Smooth muscle cell (in vitro differentiated cells): ENCODE data around the gene AFAP1. TPM values are rescaled to one million over a fixed set of nuclear protein-coding genes. Genes with fewer than 3 reads are reported as not detected.
A peak's percentile ranks its signal among the peaks of the same experiment; 100 is the strongest.

Source experiments
- DNase-seq: peaks from one replicate; lab custom pipeline; 2025; ENCODE audit not compliant: unreplicated experiment; lab: John Stamatoyannopoulos, UW
- H2AFZ ChIP-seq: fragments of 200-600 bp; sonication (generic); 2 replicates; pipeline ENCODE4 v1.6.0; 2016; ENCODE audit warnings: antibody characterized with exemption, low read depth, mild to moderate bottlenecking
- H3F3A ChIP-seq: fragments of 200-600 bp; sonication (generic); 2 replicates; pipeline ENCODE4 v1.6.0; 2017; ENCODE audit warnings: antibody characterized with exemption, low read depth
- H3K27ac ChIP-seq: fragments of 200-600 bp; sonication (generic); 2 replicates; pipeline ENCODE4 v1.5.1; 2016; ENCODE audit warnings: low read depth, mild to moderate bottlenecking
- H3K27me3 ChIP-seq: fragments of 200-600 bp; sonication (generic); 2 replicates; pipeline ENCODE4 v1.6.1; 2016; ENCODE audit warnings: low read depth, mild to moderate bottlenecking
- H3K36me3 ChIP-seq: fragments of 200-600 bp; sonication (generic); 2 replicates; pipeline ENCODE4 v1.5.1; 2016; ENCODE audit warnings: low read depth
- H3K4me1 ChIP-seq: fragments of 200-600 bp; sonication (generic); 2 replicates; pipeline ENCODE4 v1.5.1; 2016; ENCODE audit warnings: low read depth
- H3K4me2 ChIP-seq: fragments of 200-600 bp; sonication (generic); 2 replicates; pipeline ENCODE4 v1.6.0; 2016; ENCODE audit warnings: mild to moderate bottlenecking
- H3K4me3 ChIP-seq: fragments of 200-600 bp; sonication (generic); 2 replicates; pipeline ENCODE4 v1.5.1; 2016; ENCODE audit warnings: mild to moderate bottlenecking
- H3K79me2 ChIP-seq: fragments of 200-600 bp; sonication (generic); 2 replicates; pipeline ENCODE4 v1.6.0; 2016; ENCODE audit warnings: low read depth, mild to moderate bottlenecking
- H3K9ac ChIP-seq: fragments of 200-600 bp; sonication (generic); 2 replicates; pipeline ENCODE4 v1.6.0; 2016; ENCODE audit warnings: low read depth
- H3K9me3 ChIP-seq: fragments of 200-600 bp; sonication (generic); replicated peaks from 2 replicates; pipeline ENCODE4 v1.5.1; 2016; ENCODE audit warnings: low read depth
- H4K20me1 ChIP-seq: fragments of 200-600 bp; sonication (generic); 2 replicates; pipeline ENCODE4 v1.6.0; 2016; ENCODE audit warnings: low read depth
- CTCF ChIP-seq: fragments of 200-600 bp; sonication (generic); IDR thresholded peaks from 2 replicates; pipeline ENCODE4 v1.5.1; 2017; ENCODE audit warnings: borderline replicate concordance, mild to moderate bottlenecking, antibody characterized with exemption; ENCODE audit not compliant: insufficient read depth, poor library complexity, severe bottlenecking
- WGBS: methylation state at CpG from one replicate; pipeline ENCODE4 v1.1.7; 2016; ENCODE audit warnings: low lambda C conversion rate; 5-methylcytosine and 5-hydroxymethylcytosine counted together
- polyA plus RNA-seq: library from polyadenylated mRNA; unstranded; fragments of >200 nt; fragmentation: Nextera tagmentation; extraction: Ambion mirVana; gene quantifications from 2 replicates; pipeline ENCODE4 v1.2.1, GENCODE V29; 2016
- total RNA-seq: library from RNA; depleted of rRNA; stranded (reverse); fragments of >200 nt; gene quantifications from 2 replicates; pipeline ENCODE4 v1.2.3, GENCODE V29; 2014

AFAP1 gene
- total and polyA plus RNA-seq, 2 experiments from 2014 or later, result 12.6 to 24.8 TPM

GRCh38 chr4:7876201-7876875 is 63.3 kb downstream of the AFAP1 start:
- Histone ChIP-seq H3K36me3 (no peaks in the 10 kb centered on the region), H3K4me1 (no peaks in the 10 kb centered on the region), H3K27ac (peak overlapping the region; percentile 50), H3K79me2 (peaks cover 88% of the 10 kb centered on the region), H2AFZ (no peak overlapping the region), H3K9me3 (no peaks in the 10 kb centered on the region), H3K4me3 (no peak overlapping the region), H3K4me2 (peak overlapping the region; percentile 49), H4K20me1 (peaks cover 79% of the 10 kb centered on the region), H3K27me3 (no peaks in the 10 kb centered on the region), H3F3A (peaks cover 4% of the 10 kb centered on the region), H3K9ac (no peak overlapping the region)
- peak; percentile 39 for TF ChIP-seq CTCF
- WGBS, result 55% methylated on average over 15 of the region's 15 CpGs
- no peak for DNase-seq

GRCh38 chr4:7874838-7875237 is 64.8 kb downstream of the AFAP1 start:
- no peak overlapping the region for H3K9ac ChIP-seq
- H3K27me3 ChIP-seq, result no peaks in the 10 kb centered on the region
- DNase-seq, result no peak
- H3K4me3 ChIP-seq, result no peak overlapping the region
- no peak overlapping the region for H2AFZ ChIP-seq
- H3K27ac ChIP-seq, result no peak overlapping the region
- H4K20me1 ChIP-seq, result peaks cover 78% of the 10 kb centered on the region
- WGBS, result 93% methylated on average over 3 of the region's 3 CpGs
- H3K79me2 ChIP-seq, result peaks cover 79% of the 10 kb centered on the region
- H3F3A ChIP-seq, result peaks cover 4% of the 10 kb centered on the region
- H3K9me3 ChIP-seq, result no peaks in the 10 kb centered on the region
- H3K4me1 ChIP-seq, result no peaks in the 10 kb centered on the region
- H3K36me3 ChIP-seq, result no peaks in the 10 kb centered on the region
- no peak overlapping the region for H3K4me2 ChIP-seq
- TF ChIP-seq CTCF, result no peak

GRCh38 chr4:7873881-7874280 is 65.8 kb downstream of the AFAP1 start:
- 100% methylated on average over 1 of the region's 1 CpG for WGBS
- no peak for TF ChIP-seq CTCF
- Histone ChIP-seq H3K4me3 (no peak overlapping the region), H3K9ac (no peak overlapping the region), H3K36me3 (no peaks in the 10 kb centered on the region), H3K27me3 (no peaks in the 10 kb centered on the region), H3F3A (no peaks in the 10 kb centered on the region), H4K20me1 (peaks cover 71% of the 10 kb centered on the region), H3K9me3 (no peaks in the 10 kb centered on the region), H3K4me2 (no peak overlapping the region), H3K27ac (no peak overlapping the region), H2AFZ (no peak overlapping the region), H3K79me2 (peaks cover 72% of the 10 kb centered on the region), H3K4me1 (no peaks in the 10 kb centered on the region)
- no peak for DNase-seq

- Histone ChIP-seq H3F3A (no peaks in the 10 kb centered on the region), H3K4me2 (peak overlapping the region; percentile 4), H3K27me3 (no peaks in the 10 kb centered on the region), H3K27ac (peak overlapping the region; percentile 15), H3K9me3 (no peaks in the 10 kb centered on the region), H3K36me3 (no peaks in the 10 kb centered on the region), H4K20me1 (peaks cover 66% of the 10 kb centered on the region), H3K4me1 (no peaks in the 10 kb centered on the region), H3K9ac (no peak overlapping the region), H3K4me3 (no peak overlapping the region), H3K79me2 (peaks cover 62% of the 10 kb centered on the region), H2AFZ (no peak overlapping the region)
- no peak for DNase-seq
- WGBS, result 60% methylated on average over 4 of the region's 4 CpGs
- no peak for TF ChIP-seq CTCF
These were observed 67.3 kb downstream of the AFAP1 start for GRCh38 chr4:7872264-7872771.
